Stimulated activated CD8-positive, alpha-beta memory T cell treated with anti-CD3 and anti-CD28 coated beads, Interleukin-15, amount 100 ng/mL, for 4 hours (primary cell): ENCODE results near the gene CACNA2D3.

Experiments
- DNase-seq, 2 donors: peaks; one replicate each; pipeline ENCODE4 v3.0.0-alpha.2; 2020; ENCODE audit warnings: low read depth in 2 of 2

Gene CACNA2D3

DNA sequence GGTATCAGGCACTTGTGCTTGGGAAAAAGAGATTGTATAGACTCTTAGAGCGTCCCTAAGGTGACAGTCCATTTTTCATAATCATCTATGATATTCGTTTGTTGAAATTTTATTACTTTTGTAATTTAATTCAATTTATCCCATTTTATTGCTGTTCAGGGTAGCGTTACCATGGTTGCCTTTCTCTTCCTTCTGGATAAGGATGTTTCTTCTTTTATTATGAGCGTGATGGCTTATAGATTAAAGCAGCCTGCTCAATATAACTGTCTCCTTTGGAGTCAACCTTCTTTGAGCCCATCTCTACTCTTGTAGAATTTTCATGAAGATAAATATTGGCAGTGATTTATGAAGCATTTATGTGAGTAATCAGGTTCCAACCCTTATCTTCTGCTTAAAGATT is 623.5 kb downstream of the CACNA2D3 start:
- DNase-seq: no peak

DNA sequence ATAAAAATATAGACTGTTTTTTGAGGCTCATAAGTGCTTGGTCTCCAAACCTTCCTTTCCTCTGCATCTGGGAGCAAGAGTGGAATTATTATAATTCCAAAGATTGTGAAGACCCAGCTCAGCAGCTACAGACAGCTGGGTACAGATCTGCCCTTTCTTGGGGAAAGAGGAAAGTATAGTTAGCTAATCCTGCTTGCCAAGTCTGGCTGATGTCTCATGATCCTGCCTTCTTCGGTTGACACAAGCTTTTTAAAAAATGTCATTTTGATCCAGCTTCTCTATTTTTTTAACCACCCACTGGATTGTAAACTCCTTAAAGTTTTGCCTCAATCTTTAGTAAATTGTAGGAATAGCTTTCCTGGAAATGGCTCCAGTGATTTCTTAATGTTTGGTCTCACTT is 624.4 kb downstream of the CACNA2D3 start:
- DNase-seq: no peak

DNA sequence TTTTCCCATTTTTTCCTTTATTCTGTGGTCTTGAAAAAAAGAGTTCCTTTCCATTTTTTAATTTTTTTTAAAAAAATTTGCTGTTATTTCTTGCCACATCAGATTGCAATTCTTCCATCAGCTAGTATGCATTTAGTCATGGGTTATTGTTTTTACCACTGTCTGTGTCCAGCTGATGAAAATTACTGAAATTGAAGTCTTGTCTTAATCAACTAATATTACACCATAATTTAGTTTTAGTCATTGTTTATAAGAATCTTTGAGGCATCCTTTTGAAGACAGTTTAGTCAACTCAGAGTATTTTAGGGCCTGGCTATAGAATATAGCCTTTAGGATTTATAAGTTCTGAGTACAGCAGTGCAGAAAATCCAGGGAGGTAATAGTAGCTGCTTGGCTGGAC is 633.4 kb downstream of the CACNA2D3 start:
- no peak for DNase-seq

DNA sequence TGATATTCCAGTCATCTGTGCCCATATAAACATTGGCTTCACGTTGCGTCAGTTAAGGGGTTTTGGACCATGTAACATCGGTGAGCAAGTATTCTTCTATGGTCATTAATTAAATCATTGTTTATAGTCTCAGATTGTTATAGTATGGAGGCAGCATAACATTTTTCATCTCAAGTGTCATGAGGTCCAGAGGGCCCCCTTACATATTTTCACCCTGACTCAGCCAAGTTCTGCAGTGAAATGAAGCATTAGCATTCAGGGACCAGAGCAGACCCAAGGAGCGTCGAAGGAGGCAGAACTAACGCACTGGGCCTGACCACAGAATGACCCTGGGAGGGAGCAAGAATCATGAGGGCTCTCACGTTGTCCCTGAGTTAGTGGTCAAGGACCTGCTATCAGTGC is 634.0 kb downstream of the CACNA2D3 start:
- DNase-seq: no peak

DNA sequence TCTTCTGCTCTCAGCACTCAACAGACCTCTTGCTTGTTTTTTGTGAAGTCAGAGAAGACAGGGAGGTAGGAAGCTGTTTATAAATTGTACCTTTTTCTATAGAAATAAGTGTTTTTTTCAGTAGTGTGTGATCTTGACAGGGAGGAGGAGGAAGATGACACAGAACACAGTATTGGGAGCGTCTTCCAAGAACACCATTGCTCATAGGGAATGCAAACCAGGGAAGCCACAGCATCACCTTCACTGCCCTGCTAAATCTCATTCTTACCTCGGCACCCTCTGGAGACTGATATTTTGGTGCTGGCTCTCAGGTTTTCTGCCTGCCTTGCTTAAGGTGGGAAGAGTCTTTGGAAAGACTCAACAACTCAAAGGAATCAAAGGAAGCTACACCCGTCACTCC is 636.1 kb downstream of the CACNA2D3 start:
- DNase-seq: no peak

DNA sequence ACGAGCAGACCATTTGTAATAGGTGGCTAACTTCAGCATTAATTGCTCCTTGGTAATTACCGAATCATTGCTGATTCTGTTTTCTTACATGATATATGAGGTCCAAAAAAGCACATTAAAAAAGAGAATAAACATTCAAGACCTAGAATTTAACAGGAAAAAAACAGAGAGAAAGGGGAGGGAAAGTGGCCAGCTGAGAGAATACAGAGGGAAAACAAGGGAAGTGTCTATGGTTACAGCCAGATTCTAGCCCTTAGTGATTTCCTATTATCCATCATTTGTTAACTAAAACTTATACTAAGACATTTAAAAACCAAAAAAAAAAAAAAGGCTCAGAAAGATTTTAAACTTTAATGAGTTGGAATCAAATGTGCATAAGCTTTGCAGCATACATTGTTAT is 636.8 kb downstream of the CACNA2D3 start:
- no peak for DNase-seq

DNA sequence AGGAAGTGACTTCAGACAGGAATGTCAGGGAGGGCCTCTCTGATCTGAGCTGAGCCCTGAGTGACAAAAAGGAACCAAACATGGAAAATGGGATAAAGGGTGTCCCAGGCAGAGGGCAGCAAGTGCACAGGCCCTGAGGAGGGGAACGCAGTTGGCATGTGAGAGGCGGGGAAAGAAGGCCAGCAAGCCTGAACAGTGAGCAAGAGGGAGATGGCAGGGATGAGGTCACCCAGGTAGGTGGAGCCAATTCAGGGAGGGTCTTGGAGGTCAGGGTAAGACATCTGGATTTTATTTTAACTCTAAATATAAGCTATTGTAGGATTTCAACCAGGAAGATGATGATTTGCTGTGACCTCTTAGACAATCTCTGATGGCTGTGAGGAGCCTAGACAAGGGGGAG is 637.8 kb downstream of the CACNA2D3 start:
- DNase-seq: no peak

DNA sequence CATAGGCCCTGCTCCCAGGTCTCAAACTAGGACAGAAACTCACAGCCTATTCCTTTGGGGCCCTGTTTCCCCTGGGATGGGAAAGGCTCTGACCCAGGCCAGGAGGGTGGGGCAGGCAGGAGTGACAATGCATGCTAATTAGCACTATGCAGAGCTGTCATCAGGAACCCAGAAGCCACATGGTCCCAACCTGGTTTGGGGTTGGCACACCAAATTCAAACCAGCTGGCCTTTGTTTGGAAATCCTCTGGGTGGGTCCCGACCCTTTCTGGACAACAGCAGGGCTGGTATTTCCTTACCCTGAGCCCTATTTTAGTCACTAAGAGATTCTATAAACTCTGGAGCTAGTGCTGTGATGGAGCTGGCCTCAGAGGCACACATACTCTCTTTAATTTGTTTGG is 639.3 kb downstream of the CACNA2D3 start:
- no peak for DNase-seq

DNA sequence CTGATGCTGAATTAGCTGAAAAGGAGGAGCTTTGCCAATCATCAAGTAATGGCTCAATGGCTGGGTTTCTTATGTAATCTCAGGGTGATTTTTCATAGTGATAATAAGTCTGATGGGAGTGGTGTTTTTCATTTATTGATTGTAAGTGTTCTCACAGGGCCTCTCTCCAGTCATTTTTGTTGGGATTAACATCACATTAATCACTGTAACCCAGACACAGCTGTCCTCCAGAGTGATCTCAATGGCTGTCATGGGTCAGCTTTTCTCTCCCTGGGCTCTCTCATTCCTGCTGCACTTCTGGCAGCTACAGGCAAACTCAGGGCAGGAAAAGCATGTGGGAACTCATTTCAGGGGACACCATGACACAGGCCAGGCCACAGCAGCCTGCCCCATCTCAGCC is 642.6 kb downstream of the CACNA2D3 start:
- DNase-seq: no peak

DNA sequence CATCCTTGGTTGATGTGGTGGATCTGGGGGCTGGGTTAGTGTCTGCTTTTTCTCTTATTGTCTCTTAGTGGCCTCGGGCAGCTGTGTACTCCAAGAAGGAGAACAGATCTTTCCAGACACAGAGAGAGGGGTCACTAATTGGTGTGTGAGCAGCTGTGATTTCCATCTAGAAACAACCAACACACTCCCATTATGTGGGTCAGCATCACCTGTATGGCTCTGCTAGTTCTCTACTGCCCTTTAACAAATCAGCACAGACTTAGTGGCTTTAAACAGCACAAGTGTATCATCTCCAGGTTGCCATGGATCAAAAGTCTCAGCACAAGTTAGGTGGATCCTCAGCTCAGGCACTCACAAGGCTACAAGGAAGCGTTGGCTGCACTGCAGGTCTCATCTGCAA is 648.7 kb downstream of the CACNA2D3 start:
- no peak for DNase-seq

DNA sequence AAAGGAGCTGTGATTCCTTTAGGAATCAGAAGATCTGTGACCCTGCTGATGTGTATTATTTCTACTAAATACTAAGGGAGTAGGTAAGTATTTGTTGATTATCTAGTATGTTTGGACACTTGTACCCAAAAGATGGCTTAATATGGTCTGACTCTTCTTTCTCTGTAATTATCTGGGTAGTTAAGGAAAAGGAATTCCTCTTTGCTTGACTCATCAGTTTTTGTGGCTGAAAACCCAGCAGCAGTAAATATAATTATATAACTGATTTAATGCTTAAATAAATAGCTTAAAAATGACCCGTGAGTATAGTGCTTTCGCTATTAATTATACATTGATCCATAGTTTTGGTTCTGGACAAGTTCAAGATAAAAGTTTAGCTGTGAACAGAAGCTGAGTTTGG is 649.7 kb downstream of the CACNA2D3 start:
- no peak for DNase-seq

DNA sequence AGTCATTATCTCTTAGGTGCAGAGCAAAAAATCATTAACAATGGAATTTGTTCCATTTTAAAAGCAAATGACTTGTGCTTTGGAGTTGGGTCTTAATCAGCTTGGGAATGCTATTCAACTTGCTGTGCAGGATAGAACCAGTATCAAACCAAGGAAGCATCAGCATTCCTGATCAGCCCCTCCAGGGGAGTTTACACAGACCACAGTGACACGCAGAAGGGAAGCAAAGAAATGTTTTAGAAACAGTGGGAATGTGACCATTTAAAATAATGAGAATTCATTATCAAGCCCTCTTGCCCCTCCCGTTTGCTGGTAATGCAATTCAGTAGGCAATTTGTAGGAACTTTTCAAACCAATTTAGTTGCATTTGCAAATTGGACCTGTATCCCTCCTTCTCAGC is 650.4 kb downstream of the CACNA2D3 start:
- DNase-seq: no peak

DNA sequence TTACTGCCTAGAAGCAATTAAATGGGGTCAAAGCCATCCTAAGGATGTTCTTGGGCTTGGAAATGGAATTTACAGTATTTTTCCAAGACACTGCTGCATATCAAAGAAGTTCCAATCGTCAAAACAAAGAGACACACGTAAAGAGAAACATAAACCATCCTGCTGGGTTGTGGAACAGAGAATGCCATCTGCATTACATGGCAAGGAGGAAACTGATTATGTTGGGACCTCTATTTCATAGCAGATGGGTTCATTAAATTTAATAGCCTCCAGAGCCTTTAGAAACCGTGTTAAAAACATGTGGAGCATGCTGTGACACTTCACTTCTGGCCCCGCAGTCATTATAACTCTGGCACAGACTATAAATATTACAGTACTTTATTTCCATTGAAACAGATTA is 650.9 kb downstream of the CACNA2D3 start:
- DNase-seq: no peak

DNA sequence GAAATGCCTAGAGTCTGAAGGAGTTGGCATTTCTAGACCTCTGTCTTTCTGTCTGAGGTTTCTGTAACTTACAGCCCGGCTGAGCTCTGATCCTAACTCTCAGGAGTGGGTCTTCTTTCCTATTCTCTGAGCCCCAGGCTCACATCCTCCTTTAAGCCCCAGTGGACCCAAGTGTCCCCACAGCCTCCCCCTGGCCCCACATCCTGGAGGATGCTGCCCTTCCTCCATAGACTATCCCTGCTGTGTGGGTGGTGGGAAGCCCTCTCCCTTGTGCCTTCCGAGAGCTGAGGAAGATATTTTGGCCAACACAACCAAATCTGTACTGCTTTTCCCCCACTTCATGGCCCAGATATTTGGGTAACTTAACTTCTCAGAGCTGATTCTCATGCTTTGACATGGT is 654.2 kb downstream of the CACNA2D3 start:
- DNase-seq: no peak

DNA sequence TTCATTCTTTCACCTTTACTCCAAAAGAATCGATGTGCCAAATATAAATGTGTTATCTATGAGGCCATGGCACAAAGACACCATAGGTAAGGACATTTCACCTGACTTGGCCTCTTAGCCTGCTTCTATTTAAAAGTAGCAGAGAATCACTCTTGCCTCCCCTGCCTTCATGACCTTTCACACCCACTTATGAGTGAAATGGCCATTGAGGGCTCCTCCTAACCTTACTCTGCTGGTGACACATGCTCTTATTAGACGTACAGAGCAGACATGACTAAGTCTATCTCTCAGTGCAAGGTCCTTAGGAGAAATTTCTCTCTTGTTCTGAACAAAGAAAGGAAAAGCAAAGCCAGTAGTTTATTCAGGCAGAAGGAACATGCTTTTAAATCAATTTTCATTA is 654.8 kb downstream of the CACNA2D3 start:
- no peak for DNase-seq

DNA sequence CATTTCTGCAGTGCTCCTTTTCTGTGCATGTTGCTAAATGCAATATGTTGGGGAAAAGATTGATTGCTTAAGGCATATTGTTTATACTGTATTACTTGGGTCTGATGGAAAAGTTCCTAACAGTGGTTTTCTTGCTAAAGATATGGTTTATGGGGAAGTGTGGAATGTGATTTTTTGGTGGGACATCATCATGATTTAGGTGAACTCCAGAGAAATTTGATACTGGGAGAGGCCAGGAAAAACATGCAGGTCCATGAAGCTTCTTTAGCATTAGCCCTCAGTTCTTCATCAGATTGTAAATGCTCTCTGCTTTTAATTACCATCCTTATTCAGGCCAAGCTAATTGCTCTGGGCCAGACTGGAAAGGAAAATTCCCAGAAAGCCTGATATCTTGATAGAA is 658.0 kb downstream of the CACNA2D3 start:
- DNase-seq: no peak

DNA sequence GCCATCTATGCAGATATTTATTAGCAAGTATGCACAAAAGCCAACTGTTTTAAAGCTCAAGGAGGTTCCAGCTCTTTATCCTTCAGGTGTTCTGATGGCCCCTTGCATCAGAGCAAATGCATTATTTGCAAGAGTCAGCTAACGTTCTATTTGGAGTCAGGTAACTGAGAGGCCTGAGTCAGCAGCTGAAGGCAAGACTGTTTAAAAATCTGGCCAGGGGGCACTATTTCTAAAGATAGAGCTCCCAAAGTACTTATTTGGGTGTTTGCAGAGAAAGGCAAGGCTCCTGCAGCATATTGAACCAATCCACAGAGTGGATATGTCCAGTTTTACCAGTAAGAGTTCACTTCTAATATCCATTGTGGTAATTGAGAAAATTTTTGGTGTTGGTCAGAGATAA is 659.4 kb downstream of the CACNA2D3 start:
- DNase-seq: no peak

DNA sequence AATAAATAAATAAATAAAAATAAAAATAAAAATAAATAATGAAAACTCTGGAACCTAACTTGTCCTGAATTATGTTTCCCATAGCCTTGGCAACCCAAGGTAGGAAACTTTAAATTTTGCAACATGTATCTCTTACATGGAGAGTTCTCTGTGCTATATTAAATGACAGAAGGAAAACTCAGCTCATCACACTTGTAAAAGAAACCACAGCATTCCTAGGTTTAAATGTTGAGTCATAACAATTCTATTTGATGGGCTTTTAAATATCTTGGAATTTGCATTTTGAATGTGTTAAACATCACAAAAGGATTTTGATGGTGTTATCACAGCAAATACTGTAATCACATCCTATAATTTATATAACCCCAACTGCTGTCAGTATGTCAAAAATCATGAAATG is 661.3 kb downstream of the CACNA2D3 start:
- no peak for DNase-seq

DNA sequence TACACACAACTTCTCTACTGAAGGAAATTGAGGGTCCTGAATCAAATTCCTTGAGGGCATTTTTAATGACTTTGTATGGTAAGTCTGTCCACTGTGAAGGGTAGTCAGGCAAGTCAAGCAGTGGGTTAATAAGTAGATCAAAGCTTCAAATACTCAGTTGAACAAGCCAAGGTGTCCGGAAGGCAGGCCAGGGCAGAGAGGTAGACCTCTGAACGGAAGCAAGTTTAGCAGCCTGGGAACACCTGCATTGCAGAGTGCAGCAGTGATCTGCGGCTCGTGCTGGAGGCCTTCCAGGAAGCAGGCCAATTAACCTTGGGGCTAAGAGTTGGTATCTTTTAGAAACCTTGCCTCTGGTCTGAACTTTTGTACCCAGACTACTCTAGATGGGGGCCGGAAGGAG is 661.7 kb downstream of the CACNA2D3 start:
- no peak for DNase-seq

DNA sequence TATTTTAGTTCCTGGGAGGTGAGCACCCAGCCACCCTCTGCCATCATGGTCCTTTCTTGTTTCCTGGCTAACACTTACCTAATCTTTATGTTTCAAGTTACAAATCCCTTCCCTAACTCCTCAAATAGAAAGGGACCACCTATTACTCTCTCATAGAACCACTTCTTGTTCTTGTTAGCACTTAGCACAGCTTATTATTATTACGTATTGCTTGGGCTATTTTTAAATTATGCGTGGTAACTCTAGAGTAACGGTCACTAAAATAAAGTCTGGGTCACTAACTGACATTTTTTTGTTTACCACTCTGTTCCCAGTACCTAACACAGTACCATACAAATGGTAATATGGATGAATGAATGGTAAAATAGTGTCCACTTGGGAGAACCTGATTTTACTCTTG is 663.6 kb downstream of the CACNA2D3 start:
- no peak for DNase-seq

DNA sequence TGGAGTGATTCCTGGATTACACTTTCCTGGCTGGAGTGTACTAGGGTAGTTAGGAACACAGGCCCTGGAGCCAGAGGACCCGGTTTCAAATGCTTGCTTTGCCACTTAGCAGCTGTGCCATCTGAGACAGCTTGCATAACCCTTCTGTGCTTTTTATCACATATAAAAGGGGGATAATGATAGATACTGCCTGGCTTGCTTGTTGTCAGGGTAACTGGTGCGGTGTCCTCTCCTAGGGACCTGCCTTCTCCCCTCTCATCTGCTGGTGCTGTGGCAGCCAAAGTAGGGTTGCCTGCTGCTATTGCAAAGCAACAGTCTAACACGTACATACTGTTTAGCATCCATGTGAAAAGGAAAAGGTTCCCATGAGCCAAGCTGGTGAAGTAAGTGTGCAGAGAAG is 667.7 kb downstream of the CACNA2D3 start:
- DNase-seq: no peak

DNA sequence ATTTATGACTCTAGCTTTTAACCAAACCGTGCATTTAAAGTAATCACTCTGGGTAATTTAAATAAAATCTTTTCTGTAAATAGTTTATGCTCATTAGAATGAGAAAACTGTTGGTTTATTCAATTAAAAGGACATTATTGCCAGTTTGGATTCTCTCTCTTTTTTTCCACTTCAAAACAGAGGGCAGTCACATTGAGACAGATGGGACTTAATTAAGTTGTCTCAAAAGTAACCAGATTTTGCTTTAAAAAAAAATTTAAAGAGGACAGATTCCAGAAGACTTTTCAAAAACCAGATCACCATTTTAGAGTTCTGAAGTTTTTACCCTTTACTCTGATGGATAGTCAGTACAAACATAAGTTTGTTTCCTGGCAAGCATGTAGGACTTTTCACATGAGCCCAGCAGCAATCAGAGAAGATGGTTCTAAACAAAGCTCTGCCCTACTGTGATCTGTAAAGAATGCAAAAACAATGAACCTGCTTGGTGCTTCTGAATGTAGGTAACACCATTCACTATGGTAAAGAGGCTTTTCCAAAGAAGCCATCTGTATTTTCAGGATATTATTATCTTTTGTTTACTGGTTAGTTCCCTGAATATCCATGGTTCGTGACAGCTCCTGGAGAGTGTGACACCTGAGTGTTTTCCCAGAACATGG is 669.3 kb downstream of the CACNA2D3 start:
- no peak for DNase-seq

DNA sequence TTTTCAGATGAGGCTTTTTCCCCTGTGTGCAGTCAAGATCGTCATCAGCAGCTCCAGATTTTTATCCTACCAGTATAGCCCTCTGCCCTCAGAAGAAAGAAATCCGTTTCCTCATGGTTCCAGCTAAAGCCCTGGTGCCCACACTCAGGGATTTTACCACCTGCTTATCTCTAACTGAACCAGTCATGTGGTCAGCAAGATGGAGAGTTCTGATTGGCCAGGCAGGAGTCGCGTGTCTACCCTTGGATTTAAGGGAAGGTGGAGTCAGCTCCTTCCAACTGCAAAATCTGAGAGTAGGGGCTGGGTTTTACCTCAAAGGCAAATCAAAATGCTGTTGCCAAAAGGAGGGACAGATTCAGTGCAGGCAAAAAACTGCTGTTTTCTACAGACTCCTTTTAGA is 670.2 kb downstream of the CACNA2D3 start:
- DNase-seq: no peak

DNA sequence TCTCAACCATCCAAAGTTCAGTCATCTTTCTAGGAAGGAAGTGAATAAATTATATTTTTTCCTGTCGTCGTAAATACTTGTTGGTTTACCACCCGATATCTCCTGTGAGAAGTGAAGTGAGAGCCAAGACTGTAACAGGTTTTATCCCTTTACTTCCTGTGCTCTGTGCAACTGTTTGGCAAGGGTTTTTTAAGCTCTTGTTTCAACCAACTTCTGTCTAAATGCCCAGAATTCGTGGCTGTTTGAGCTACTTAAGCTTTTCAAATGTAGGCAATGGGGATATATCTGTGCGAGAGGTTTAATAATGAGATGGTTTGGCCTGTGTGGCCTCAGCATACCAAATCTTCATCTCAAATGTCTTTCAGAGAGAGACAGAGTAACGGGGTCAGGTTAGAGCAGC is 670.8 kb downstream of the CACNA2D3 start:
- no peak for DNase-seq

DNA sequence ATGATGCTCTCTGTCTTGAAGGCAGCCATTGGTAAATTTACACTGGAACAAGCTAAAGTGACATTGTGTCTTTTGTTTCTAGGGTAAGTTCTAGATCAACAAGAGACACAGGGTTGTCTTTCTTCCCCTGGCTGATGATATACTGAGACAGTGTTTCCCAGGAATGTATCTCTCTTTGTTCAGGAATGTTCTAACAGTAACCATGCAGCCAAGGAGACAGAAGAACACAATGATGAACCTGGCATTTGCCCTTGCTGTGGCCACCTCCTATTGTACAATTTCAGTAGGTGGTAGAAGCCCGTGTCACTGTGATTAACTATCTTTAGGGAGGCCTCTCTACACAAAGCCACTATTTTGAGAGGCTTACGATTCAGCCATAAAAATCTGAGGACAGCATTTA is 674.8 kb downstream of the CACNA2D3 start:
- DNase-seq: no peak
